PFSK-1 (cell line): ENCODE results near the gene GJA9.

Source experiments
- FOXP2 ChIP-seq: optimal IDR thresholded peaks from 2 replicates; pipeline ENCODE3; 2011; ENCODE audit warnings: borderline replicate concordance, control low read depth, inconsistent platforms; ENCODE audit not compliant: insufficient read depth; ENCODE audit errors: extremely low read length, extremely low read depth
- POLR2AphosphoS5 ChIP-seq: IDR thresholded peaks from 2 replicates; pipeline ENCODE4 v1.6.1; 2012; ENCODE audit warnings: low read depth, mild to moderate bottlenecking, control low read depth, low read length, moderate library complexity
- SIN3A ChIP-seq: IDR thresholded peaks from 2 replicates; pipeline ENCODE4 v1.6.1; 2012; ENCODE audit warnings: mild to moderate bottlenecking, low read length, moderate library complexity, borderline replicate concordance; ENCODE audit not compliant: insufficient read depth
- TAF1 ChIP-seq: IDR thresholded peaks from 2 replicates; pipeline ENCODE4 v1.6.1; 2012; ENCODE audit warnings: low read length, control low read depth, borderline replicate concordance; ENCODE audit not compliant: insufficient read depth
- TF ChIP-seq, protein P1 (sequence below), 2 experiments: IDR thresholded peaks; 2 replicates each; pipeline versions ENCODE4 v1.6.1 to v1.8.0; 2011 to 2012; ENCODE audit warnings: low read depth in 2 of 2, low read length in 2 of 2, control low read depth in 1 of 2, inconsistent platforms in 1 of 2, mild to moderate bottlenecking in 1 of 2, moderate library complexity in 1 of 2; ENCODE audit not compliant: insufficient read depth in 1 of 2

Gene GJA9

DNA sequence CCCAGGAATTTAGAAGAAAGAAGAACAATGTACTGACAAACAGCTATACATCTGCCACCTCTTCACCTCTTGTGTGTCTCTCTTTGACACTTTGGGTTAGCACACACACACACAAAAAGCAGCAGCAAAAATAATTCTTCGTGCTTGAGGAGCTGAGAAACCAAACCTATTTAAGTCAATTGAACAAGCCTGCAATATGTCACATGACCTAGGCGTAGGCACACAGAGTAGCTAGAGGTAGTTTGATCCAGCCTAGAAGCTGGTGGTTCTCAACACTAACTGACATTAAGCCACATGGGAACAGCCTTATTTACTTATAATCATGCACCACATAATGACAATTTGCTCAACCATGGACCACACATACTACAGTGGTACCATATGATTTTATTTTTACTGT lies 54.1 kb downstream of the GJA9 start:
- TF ChIP-seq SIN3A = no peak
- TF ChIP-seq, protein P1, sequence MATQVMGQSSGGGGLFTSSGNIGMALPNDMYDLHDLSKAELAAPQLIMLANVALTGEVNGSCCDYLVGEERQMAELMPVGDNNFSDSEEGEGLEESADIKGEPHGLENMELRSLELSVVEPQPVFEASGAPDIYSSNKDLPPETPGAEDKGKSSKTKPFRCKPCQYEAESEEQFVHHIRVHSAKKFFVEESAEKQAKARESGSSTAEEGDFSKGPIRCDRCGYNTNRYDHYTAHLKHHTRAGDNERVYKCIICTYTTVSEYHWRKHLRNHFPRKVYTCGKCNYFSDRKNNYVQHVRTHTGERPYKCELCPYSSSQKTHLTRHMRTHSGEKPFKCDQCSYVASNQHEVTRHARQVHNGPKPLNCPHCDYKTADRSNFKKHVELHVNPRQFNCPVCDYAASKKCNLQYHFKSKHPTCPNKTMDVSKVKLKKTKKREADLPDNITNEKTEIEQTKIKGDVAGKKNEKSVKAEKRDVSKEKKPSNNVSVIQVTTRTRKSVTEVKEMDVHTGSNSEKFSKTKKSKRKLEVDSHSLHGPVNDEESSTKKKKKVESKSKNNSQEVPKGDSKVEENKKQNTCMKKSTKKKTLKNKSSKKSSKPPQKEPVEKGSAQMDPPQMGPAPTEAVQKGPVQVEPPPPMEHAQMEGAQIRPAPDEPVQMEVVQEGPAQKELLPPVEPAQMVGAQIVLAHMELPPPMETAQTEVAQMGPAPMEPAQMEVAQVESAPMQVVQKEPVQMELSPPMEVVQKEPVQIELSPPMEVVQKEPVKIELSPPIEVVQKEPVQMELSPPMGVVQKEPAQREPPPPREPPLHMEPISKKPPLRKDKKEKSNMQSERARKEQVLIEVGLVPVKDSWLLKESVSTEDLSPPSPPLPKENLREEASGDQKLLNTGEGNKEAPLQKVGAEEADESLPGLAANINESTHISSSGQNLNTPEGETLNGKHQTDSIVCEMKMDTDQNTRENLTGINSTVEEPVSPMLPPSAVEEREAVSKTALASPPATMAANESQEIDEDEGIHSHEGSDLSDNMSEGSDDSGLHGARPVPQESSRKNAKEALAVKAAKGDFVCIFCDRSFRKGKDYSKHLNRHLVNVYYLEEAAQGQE (IDR thresholded peaks at IDR 0.05; ENCODE audit: insufficient read depth in 1 of 2, low read depth in 2 of 2, low read length in 2 of 2) = no peak
- TF ChIP-seq POLR2AphosphoS5 = no peak
- TF ChIP-seq FOXP2 = no peak
- no peak for TF ChIP-seq TAF1

DNA sequence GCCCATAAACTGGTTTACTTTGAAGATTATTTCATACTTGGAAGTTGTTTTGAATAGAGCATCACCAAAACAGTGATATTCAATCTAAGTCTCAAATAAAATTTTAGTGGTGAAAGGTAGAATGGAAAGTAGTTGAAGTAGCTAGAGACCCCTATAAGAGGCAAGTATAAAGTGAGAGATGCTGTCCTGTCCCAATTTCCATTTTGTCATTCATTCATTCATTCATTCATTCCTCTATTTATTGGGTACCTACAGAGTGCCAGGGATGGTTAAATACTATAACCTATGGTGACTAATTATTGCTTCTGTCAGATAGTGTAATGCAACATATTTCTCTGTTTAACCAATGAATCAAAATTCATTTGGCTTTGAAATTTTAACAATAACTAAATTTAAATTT lies 54.5 kb downstream of the GJA9 start:
- TF ChIP-seq TAF1 = no peak
- TF ChIP-seq SIN3A = no peak
- no peak for TF ChIP-seq FOXP2
- no peak for TF ChIP-seq POLR2AphosphoS5
- TF ChIP-seq, protein P1 (IDR thresholded peaks at IDR 0.05; ENCODE audit: insufficient read depth in 1 of 2, low read depth in 2 of 2, low read length in 2 of 2) = no peak

DNA sequence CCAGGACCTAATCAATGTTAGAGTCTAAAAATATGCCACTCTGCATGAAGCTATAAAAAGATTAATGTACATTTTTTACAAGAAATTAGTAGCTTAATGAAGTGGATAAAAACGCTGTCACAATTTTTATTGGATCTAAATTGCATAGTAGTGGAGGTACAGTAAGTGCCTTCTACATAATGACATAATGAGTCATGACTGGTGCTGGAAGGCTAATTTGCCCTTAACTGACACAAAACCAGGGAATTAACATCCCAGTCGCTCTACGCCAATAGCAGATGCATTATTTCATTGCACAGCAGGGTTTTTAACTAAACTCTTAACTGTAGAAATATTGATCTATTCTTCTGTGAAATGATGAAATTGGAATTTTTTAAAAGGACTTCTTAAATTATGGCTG lies 55.1 kb downstream of the GJA9 start:
- no peak for TF ChIP-seq TAF1
- TF ChIP-seq, protein P1 (IDR thresholded peaks at IDR 0.05; ENCODE audit: insufficient read depth in 1 of 2, low read depth in 2 of 2, low read length in 2 of 2) = no peak
- no peak for TF ChIP-seq SIN3A
- no peak for TF ChIP-seq POLR2AphosphoS5
- no peak for TF ChIP-seq FOXP2
